G401.6 (cell line): ENCODE measurements around the gene CDH11.

Source experiments
- FAIRE-seq: peaks from 2 replicates; lab custom pipeline; 2012; peaks lifted over from hg19 to GRCh38; lab: Jason Lieb, UNC

CDH11 gene

DNA sequence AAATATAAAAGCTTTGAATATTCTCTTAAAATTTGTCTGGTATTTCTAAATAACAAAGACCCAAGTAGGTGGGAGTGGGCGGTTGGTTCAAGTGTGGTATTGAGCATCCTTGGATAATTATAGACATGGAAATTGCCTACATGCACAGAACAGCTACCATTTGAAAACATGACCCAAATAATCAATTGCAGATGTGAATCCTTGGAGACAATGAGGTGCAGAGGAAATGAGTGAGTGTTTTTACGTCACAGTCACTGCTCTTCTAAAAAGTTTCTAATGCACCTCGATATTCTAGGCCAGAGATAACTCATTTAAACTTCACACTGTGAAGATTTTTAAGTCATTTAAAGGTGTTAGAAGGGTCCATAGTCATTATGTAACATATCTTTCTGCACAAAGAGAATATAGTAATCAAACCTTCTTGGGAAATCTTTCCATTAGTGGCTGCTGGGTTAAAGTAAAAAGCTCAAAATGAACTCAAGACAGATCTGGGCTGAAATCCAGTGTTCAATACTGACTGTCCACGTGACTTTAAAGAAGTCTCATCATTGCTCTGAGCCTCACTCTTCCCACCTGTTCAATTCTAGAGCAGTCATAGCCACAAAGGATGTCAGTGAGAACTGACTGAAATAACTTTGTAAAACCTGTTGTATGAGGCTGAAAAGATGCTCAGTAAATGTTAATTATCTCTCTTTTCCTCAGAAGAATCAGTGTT is 144.5 kb downstream of the CDH11 start:
- FAIRE-seq: no peak

DNA sequence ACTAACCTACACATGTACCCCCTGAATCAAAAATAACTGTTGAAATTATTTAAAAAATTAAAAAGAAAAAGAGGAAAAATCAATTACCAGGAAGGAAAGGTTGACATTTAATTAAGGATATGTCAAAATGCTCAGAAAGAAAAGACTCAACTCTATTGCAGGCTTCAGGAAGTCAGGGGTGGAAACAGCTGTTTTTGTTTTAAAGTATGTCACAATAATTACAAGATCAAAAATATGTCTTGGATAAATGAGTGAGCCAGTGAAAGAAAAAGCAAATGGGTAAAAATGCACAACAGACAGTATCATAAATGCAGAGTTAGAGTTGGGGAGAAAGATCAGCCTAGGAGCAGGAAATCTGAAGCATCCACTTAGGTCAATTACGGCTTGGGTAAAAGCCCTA is 146.0 kb downstream of the CDH11 start:
- FAIRE-seq: no peak

DNA sequence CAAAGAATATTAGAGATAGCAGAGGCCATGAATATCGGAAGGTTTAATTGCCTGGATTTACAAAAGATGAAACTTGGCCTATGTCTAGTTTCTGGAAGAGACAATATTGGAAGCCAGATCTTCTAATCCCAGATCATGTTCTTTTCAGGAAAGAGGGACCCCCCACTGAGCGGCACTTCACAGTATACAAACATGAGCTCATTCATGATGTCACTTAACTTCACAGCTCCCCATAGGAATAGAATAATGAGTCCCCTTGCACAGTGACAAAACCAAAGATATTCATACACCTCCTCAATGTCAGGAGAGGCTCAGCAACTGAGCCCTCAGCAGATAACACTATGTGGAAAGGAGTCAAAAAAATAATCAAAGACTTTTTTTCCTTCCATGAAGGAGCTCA is 147.5 kb downstream of the CDH11 start:
- no peak for FAIRE-seq

DNA sequence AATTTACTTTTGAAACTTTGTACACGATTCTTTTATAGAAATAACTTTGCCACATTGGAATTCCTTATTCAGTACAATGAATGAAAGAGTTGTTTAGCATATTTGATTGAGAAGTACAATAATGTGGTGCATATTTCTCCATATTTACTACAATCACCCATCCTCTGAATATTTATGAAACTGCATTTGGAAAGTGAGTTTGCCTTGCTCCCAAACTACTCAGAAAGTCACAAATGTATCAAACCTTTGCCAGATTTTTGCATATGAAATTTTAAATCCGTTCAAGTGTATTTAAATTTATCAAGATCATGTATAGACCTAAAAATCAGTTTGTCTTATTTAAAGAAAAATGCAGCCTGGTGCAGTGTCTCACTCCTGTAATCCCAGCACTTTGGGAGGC is 148.7 kb downstream of the CDH11 start:
- FAIRE-seq: no peak

DNA sequence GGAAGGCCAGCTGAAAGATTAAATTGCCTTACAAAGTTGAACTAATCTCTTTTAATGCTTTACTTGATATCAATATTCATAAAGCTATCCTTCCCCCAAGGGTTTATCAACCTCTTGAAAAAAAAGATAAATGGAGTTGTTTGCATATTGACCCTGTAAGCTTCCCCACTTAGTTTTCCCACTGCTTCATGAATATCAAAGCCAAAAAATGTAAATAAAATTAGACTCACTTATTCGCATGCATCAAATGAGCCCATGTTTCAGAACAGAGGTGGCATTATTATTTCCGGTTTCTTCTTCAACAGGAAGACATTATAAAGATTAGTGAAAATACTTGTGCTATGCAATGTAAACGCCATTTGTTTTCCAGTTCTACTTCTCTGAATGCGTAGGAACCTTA is 150.7 kb downstream of the CDH11 start:
- no peak for FAIRE-seq

DNA sequence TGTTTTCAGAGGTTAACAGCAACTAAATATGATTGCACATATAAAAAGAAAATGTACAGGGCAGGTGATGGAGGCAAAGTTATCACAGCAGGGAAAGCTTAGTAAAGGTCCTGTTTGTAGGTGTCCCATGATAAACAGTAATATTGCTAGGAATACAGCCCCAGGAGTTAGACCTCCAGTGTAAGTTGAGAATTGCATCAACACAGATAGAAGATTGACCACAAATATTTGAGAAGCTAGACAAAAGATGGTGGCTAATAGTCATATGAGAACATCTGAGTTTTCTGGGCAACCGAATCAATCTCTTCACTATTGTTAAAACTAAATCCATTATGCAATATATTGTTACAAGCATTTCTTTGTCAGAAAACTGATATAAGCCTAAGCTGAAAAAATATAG is 152.6 kb downstream of the CDH11 start:
- no peak for FAIRE-seq

DNA sequence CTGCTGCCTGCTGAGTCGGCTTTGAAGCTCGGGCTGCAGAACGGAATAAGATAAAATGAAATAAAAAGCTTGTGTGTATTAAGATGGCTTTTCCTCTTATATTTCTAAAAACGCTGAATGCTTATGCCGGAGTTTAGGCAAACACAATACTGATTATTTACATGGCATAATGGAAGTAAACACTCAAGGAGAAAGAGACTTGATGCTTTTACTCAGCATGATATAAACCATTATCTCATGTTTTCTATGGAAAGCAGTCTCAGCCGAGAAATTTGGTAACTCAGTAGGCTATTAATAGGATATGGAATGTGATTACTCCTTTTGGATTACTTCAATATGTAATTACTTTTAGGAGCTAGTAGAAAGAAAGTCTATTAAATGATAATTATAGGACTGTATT is 153.3 kb downstream of the CDH11 start:
- no peak for FAIRE-seq

DNA sequence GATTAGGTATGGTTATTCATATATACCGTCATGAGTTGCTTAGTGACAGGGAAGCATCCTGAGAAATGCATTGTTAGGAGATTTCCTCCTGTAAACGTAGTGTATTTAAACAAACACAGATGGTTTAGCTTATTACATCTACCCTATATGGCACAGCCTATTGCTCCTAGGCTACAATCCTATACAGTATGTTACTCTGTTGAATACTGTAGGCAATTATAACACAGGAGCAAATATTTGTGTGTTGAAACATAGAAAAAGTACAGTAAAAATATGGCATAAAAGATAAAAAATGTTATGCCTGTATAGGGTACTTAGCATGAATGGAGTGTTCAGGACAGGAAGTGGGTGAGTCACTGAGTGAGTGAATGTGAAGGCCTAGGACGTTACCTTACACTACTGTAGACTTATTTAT is 157.7 kb downstream of the CDH11 start:
- FAIRE-seq: no peak

DNA sequence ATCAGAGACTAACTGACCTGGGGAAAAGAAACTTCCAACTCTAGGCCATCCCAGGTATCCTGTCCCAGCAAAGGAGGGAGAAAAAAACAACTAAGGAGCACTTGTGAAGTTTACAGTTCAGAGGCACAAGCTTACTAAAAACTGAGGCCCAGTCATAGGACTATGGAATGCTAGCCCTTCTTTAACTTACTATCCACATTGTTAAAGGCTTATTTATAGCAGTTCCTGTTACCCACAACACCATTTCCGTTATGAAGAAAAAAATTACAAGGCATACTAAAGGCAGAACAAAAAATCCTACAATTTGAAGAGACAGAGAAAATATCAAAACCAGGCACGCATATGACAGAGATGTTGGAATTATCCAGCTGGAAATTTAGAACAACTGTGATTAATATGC is 159.1 kb downstream of the CDH11 start:
- FAIRE-seq: no peak

DNA sequence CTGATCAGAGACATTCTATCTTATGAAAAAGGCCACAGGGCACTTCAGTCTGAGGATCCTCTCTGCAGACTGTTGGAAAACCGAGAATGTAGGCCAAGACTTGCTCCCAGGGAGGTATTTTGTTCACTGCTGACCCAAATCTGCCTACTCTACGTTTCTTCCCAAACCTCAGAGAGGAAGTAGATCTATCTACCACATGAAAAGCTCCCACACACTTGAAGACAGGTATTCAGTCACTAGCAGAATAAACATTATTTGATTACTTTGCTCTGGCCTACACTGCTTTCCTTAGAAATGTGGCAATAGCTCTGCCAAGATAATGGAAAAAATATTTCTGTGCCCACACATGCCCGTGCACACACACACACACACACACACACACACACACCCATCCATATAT is 164.6 kb downstream of the CDH11 start:
- no peak for FAIRE-seq

DNA sequence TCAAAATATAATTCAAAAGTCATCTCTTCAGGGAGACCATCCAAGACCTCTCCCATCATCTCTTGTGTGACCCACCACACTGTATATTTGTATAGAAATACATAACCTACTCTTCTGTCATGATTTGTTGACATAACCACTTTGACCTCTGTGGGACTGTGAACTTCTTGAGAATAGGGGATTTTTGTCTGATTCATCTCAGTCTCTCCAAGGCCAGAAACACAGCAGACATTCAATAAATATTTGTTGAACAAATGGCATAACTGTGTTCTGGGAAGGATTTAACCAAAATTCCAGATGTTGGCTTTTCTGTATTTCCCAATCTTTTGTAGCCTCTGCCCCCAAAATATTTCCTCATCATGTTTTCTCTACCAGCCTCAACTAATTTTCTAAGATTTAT is 169.7 kb downstream of the CDH11 start:
- no peak for FAIRE-seq

DNA sequence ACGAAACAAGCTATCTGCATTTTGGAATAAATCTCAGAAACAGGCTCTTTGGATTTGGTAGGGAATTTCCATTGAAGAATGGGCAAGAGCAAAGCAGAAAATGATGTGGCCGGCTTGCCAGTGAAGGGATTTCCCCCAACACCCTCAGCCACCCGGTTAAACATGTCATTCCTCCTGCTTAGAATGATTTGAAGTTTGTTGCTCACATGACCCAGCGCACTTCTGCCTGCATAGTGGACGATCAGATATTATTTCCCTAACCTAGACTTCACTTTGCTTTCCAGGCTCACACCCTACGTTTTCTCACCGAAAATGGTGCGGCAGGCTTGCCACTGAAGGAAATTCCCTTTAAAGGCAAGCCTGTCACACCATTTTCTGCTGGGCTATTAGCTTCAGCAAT is 170.7 kb downstream of the CDH11 start:
- no peak for FAIRE-seq

DNA sequence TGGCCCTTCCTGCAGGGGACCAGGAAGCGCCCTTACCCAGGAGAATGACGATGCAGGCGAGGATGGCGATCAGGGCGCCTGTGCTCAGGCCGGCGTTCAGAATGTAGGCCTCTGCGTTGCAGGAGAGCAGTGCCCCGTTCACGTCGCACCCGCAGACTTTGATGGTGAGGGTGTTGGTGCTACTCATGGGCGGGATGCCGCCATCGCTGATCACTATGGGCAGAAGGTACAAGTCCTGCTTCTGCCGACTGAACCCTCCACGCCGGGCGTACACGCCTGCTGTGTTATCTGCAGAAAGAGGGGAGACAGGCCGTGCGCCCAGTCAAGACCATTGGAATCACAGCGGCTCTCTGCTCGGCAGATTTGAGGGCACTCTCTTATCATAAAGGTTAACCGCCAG is 171.1 kb downstream of the CDH11 start:
- no peak for FAIRE-seq

DNA sequence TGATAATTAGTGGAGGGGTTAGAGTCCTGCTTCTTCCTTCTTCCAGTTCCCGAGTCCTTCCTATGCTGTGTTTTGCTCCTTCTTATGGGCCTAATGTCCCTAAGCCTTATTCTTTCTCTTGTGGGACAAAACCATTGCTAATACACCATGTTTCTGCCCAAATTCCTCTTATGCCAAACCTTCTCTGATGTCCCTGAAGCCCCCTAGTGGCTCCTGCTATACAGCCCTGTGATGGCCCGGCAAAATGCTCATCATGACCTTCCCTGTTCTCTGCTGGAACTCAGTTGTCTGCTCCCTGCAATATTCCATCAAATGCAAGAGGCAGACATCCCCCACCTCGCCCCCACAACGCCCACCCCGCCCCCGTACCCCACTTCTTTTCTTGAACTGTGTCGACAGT is 171.6 kb downstream of the CDH11 start:
- FAIRE-seq: no peak

DNA sequence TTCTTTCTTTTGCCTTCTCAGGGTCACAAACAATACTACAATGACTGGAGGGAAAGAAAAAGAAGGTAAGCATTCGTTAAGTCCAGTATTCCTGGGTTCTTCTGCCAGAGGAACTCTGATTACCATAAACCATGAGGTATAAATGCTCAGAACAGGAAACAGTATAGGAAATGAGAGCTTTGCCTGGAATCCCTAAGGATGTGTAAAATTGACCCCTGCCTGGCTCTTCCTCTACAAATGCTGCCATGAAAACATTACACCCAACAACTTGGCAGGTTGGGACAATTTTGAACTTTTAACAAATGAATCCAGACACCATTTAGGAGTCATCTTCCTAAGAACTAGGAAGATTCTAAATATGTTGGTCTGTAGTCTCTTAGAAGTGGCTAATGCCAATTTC is 173.8 kb downstream of the CDH11 start:
- no peak for FAIRE-seq

DNA sequence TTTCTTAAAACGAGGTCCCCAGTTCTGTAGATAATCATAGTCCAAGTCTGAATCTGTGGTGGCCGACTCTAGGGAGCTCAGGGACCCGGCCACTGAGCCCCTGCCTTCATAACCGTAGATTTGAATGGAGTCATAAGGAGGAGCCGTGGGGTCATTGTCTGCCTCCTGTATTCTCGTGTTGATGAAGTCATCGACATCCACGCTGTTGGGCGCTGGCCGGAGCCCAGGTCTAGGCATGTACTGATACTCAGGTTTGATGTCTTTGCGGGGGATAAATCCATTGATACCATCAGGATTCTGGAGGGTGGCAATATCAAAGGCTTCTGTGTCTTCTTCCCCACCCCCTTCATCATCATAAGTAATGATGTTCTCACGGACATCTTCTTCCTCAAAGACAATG is 174.2 kb downstream of the CDH11 start:
- no peak for FAIRE-seq

DNA sequence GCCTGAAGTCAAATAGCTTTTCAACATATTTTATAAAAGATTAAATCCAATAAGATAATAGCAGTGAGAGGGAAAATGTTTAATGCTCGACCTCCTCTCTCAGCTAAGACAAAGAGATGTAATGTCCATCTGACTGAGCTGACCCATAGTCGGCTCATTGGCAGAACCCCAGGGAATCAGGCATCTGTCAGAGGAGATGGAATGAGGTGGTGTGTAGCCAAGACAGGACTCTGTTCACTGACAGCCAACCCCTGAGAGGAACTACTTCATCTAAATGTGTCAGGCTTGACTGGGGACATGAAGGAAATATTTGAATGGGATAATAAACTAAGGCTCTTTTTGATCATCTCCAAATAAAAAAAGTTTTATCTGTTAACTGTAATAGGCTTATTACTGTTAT is 188.0 kb downstream of the CDH11 start:
- no peak for FAIRE-seq

DNA sequence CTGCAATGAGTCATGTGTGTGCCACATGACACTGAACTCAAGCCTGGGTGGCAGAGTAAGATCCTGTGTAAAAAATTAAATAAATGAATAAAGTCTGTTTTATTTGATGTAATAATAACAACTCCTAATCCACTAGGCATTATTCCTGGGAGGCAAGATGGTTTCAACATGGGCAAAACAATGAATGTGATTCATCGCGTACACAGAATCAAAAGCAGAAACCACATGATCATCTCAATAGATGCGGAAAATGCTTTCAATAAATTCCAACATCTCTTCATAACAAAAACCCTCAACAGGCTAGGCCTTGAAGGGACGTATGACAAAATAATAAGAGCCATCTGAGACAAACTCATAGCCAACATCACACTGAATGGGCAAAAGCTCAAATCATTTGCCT is 195.4 kb downstream of the CDH11 start:
- no peak for FAIRE-seq

DNA sequence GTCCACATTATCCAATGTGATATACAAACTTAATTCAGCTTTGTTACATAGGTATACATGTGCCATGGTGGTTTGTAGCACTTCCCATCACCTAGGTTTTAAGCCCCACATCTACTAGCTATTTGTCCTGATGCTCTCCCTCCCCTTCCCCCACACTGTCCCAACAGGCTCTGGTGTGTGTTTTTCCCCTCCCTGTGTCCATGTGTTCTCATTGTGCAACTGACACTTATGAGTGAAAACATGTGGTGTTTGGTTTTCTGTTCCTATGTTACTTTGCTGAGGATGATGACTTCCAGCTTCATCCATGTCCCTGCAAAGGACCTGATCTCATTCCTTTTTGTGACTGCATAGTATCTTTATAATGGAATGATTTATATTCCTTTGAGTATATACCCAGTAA is 196.7 kb downstream of the CDH11 start:
- no peak for FAIRE-seq

DNA sequence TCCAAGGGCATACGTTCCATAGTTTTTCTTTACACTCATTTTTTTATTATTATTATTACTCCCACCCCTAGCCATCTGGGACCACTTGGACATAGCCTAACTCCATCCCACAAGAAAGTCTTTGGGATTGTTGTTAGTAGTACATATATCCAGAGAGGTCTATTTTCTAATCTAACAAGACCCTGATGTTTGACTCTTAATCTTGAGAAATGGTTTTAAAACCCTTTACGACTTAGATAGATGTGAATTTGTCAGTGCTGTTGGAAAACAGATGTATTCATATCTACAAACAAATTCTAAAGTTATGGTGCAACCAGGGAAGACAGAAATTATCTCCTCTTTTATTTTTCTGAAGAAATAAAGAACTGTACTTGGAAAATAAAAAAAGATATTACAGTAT is 197.8 kb downstream of the CDH11 start:
- FAIRE-seq: no peak

DNA sequence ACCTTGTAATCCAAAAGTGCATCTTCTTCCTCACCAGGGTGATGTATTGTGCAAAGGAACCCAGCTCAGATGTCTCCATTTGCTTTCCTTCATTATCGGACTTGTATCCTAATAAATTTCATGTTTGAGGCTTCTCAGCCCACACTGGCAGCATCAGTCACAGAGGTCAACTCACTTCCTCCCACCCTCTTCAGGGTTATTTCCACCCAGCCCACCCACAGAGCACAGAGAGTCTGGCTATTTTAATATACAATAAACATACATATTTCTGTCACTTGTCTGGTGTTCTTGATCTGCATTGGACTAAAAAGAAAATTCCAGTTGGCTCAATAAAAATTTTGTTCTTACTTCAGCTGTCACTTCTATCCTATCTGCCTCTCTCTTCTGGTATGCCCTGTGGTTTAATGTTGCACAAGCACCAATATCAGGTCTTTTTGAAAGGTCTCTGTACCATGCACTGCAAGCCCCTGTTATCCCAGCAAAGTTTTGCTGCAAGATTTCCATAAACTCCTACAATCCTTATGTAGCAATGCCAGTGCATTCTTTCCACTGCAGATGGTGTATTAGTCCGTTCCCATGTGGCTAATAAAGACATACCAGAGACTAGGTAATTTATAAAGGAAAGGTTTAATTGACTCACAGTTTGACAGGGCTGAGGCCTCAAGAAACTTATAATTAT is 201.8 kb downstream of the CDH11 start:
- no peak for FAIRE-seq

DNA sequence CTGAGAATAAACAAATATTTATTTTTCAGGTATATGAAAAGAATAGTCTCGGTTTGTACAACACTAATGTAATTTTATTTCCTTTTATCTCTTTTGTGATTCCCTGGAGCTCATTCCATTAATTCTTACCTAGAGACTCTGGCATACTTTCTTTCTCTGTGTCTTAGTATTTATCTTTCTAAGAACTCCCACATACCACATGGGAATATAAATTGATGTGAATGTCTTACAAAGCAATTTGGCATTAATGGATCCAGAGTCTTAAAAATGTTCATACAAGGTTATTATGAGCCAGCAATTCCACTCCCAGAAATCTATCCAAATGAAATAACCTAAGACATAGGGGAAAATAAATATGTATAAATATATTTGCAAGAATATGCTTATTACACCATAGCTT is 202.7 kb downstream of the CDH11 start:
- no peak for FAIRE-seq

DNA sequence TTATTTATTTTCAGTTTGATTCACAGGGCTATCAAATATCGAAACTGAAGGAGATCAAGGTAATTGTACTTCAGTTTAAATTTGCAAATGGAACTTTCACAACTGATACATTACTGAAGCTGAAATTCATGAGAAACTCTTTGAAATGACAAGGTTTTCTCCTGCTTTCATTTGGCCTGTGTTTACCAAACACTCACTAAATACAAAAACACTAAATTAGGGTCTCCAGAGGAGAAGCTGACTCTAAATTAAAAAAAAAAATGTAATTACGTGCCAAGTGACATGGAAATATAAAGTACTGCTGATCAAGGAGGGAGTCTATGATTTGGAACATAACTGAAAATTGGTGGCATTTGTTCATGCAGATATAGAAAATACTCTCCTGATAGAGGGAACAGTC is 205.8 kb downstream of the CDH11 start:
- FAIRE-seq: no peak

DNA sequence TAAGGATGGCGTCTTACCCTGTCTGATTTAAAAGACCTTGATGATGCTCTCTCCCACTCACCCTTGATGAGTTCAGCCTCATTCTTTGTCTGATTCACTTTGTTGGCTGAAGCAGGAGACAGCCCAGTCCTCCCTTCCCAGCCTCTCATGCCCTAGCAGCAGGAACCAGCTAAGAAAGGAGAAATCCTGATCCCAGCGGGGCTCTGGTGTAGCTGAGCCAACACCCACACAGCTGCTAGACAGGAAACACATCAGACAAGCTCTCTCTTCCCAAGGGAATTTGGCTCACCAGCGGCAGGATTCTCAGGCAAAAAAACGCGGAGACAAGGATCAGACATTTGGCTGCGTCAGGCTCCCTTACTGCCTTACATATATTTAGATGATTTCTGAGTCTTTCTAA is 211.5 kb downstream of the CDH11 start:
- no peak for FAIRE-seq
